HepG2 (cell line): ENCODE data around the gene UGT2B11. TPM values are rescaled to one million over a fixed set of nuclear protein-coding genes. Genes with fewer than 3 reads are reported as not detected.
"Not testable (repeated sequence)": the region's sequence is repeated elsewhere in the genome, so short reads cannot be mapped to it uniquely, and the experiment has no call there.

Experiments
- ATAC-seq: fragments of 200-7000 bp; cut with Tn5 transposase; 3 replicates; pipeline ENCODE4 v1.9.1; 2020; ENCODE audit warnings: mild to moderate bottlenecking, moderate library complexity
- BruUV-seq: library from RNA; stranded (reverse); fragments of 400-500 nt; replicated peaks from 2 replicates; lab custom pipeline; 2021; lab: Mats Ljungman, UMichigan
- CTCF ChIA-PET: fragments of 300-600 bp; formaldehyde crosslinking; extraction: SDS; loops from one replicate; lab custom pipeline; 2021; ENCODE audit warnings: low total read pairs, inconsistent platforms, low intra/inter-chr PET ratio; lab: Yijun Ruan, JAX
- POLR2A ChIA-PET: fragments of 350-600 bp; sonication (Branson Sonifier 250); formaldehyde crosslinking; loops from one replicate; lab custom pipeline; 2020; ENCODE audit warnings: antibody characterized with exemption, inconsistent platforms; lab: Yijun Ruan, JAX
- DNase-seq: peaks from one replicate; pipeline ENCODE4 v3.0.0-alpha.2; 2015; ENCODE audit warnings: low spot score
- FAIRE-seq: peaks from 3 replicates; lab custom pipeline; 2011; peaks lifted over from hg19 to GRCh38; lab: Jason Lieb, UNC
- H2AFZ ChIP-seq: one replicate; pipeline ENCODE4 v1.6.1; 2011; ENCODE audit warnings: low read length, inconsistent platforms
- H3K27ac ChIP-seq: fragments of 300-600 bp; 3 replicates; pipeline ENCODE4 v1.8.0; 2011; ENCODE audit warnings: mixed run types, mild to moderate bottlenecking, mixed read lengths, low read length, inconsistent platforms; ENCODE audit not compliant: insufficient read depth; ENCODE audit errors: extremely low read length
- H3K27me3 ChIP-seq, 2 experiments: fragments of 200-600 bp in 1 of 2; 2 replicates in 1 of 2; 3 replicates in 1 of 2; pipeline versions ENCODE4 v1.6.0 to v1.8.0; 2011; ENCODE audit warnings: low read length in 2 of 2, mild to moderate bottlenecking in 2 of 2, moderate library complexity in 2 of 2, inconsistent platforms in 1 of 2; ENCODE audit not compliant: insufficient read depth in 2 of 2, control insufficient read depth in 1 of 2
- H3K36me3 ChIP-seq, 2 experiments: fragments of 200-600 bp in 1 of 2; replicated peaks in 1 of 2; 2 replicates in 1 of 2; 3 replicates in 1 of 2; pipeline versions ENCODE4 v1.5.1 to v1.8.0; 2011; ENCODE audit warnings: low read length in 2 of 2, inconsistent platforms in 1 of 2; ENCODE audit not compliant: insufficient read depth in 2 of 2, control insufficient read depth in 1 of 2
- H3K4me1 ChIP-seq: 2 replicates; pipeline ENCODE4 v1.5.1; 2012; ENCODE audit warnings: low read length, inconsistent platforms; ENCODE audit not compliant: insufficient read depth
- H3K4me2 ChIP-seq: 2 replicates; pipeline ENCODE4 v1.6.0; 2011; ENCODE audit warnings: low read depth, low read length, inconsistent platforms
- H3K4me3 ChIP-seq, 3 experiments: fragments of 200-600 bp in 1 of 3; sonication (generic), shearing (Covaris generic) in 1 of 3; replicated peaks in 1 of 3; 2 replicates each; pipeline ENCODE4 v1.5.1; 2011 to 2016; ENCODE audit warnings: low read length in 3 of 3, inconsistent platforms in 2 of 3, low read depth in 2 of 3, mild to moderate bottlenecking in 2 of 3, control low read depth in 1 of 3, mixed read lengths in 1 of 3; ENCODE audit not compliant: insufficient read depth in 1 of 3
- H3K79me2 ChIP-seq: one replicate; pipeline ENCODE4 v1.6.1; 2011; ENCODE audit warnings: low read length, inconsistent platforms; ENCODE audit not compliant: insufficient read depth
- H3K9ac ChIP-seq: 2 replicates; pipeline ENCODE4 v1.6.0; 2011; ENCODE audit warnings: mild to moderate bottlenecking, low read depth, low read length, inconsistent platforms; ENCODE audit not compliant: insufficient read depth
- H3K9me3 ChIP-seq: 2 replicates; pipeline ENCODE4 v1.5.1; 2012; ENCODE audit warnings: mild to moderate bottlenecking, low read length
- H4K20me1 ChIP-seq: 2 replicates; pipeline ENCODE4 v1.6.0; 2011; ENCODE audit warnings: inconsistent platforms, mild to moderate bottlenecking, low read length, moderate library complexity; ENCODE audit not compliant: insufficient read depth
- FOXK1 ChIP-seq: sonication (generic); formaldehyde crosslinking; IDR thresholded peaks from 2 replicates; pipeline ENCODE4 v1.4.0; 2020; ENCODE audit warnings: low read depth, missing genetic modification reagents, borderline replicate concordance
- FOXO1 ChIP-seq: sonication (generic); formaldehyde crosslinking; IDR thresholded peaks from 2 replicates; pipeline ENCODE4 v1.4.0; 2020; ENCODE audit warnings: missing genetic modification reagents
- HNF4A ChIP-seq: sonication (generic); formaldehyde crosslinking; IDR thresholded peaks from 2 replicates; pipeline ENCODE4 v1.4.0; 2020; ENCODE audit warnings: missing genetic modification reagents
- KAT2B ChIP-seq: fragments of 150-350 bp; IDR thresholded peaks from 2 replicates; pipeline ENCODE4 v1.6.1; 2014; ENCODE audit warnings: low read depth, low read length, borderline replicate concordance
- KDM6A ChIP-seq: IDR thresholded peaks from 2 replicates; pipeline ENCODE4 v1.6.1; 2016; ENCODE audit warnings: low read depth
- RARA ChIP-seq: IDR thresholded peaks from 2 replicates; pipeline ENCODE4 v1.6.1; 2016; ENCODE audit warnings: missing genetic modification reagents, missing compliant biosample characterization
- SMAD3 ChIP-seq: sonication (generic); formaldehyde crosslinking; IDR thresholded peaks from 2 replicates; pipeline ENCODE4 v1.4.0; 2020; ENCODE audit warnings: missing genetic modification reagents
- ZBTB20 ChIP-seq: sonication (generic); formaldehyde crosslinking; IDR thresholded peaks from 2 replicates; pipeline ENCODE4 v1.8.1; 2023; ENCODE audit warnings: missing genetic modification reagents, low read depth, mild to moderate bottlenecking, borderline replicate concordance
- ZNF33A ChIP-seq: sonication (generic); formaldehyde crosslinking; IDR thresholded peaks from 2 replicates; pipeline ENCODE4 v1.5.1; 2020; ENCODE audit warnings: missing genetic modification reagents, mild to moderate bottlenecking, moderate library complexity, borderline replicate concordance
- WGBS: methylation state at CpG from one replicate; pipeline ENCODE4 v1.1.6; 2017; ENCODE audit warnings: low lambda C conversion rate; 5-methylcytosine and 5-hydroxymethylcytosine counted together
- in situ Hi-C: cut with HindIII; loops from 2 replicates; pipeline ENCODE4 v1.10.0; 2017; ENCODE audit warnings: low pct_unique_long_range_greater_than_20kb; ENCODE audit not compliant: extremely low pct_ligation_motif_present
- intact Hi-C: fragments of 100-400 bp; cut with micrococcal nuclease; formaldehyde crosslinking; loops from one replicate; pipeline ENCODE4 v1.10.0; 2022; ENCODE audit not compliant: unreplicated experiment
- polyA plus RNA-seq, 8 experiments: library from polyadenylated mRNA; depleted of rRNA in 3 of 8; stranded (reverse) in 7 of 8; unstranded in 1 of 8; fragments of >200 nt; fragmentation: Illumina TruSeq in 4 of 8; extraction: Trizol in 4 of 8; gene quantifications; 2 replicates each; pipeline versions ENCODE4 v1.2.1 to v1.2.3, GENCODE V29; 2011 to 2016; ENCODE audit warnings: low read depth in 4 of 8, missing spikeins in 1 of 8, mixed read lengths in 1 of 8; ENCODE audit not compliant: insufficient read depth in 1 of 8
- total RNA-seq, 5 experiments: library from RNA; depleted of rRNA; stranded (reverse); fragments of >200 nt; fragmentation: Illumina TruSeq; extraction: Trizol; gene quantifications; 2 replicates each; pipeline ENCODE4 v1.2.3, GENCODE V29; 2016; ENCODE audit warnings: low read depth in 1 of 5
- TF ChIP-seq, protein P1 (sequence below): sonication (generic); formaldehyde crosslinking; IDR thresholded peaks from 2 replicates; pipeline ENCODE4 v1.4.0; 2020; ENCODE audit warnings: missing genetic modification reagents
- TF ChIP-seq, protein P2 (sequence below): sonication (generic); formaldehyde crosslinking; IDR thresholded peaks from 2 replicates; pipeline ENCODE4 v1.4.0; 2020; ENCODE audit warnings: missing genetic modification reagents
- TF ChIP-seq, protein P3 (sequence below): sonication (generic); formaldehyde crosslinking; IDR thresholded peaks from 2 replicates; pipeline ENCODE4 v1.4.0; 2020; ENCODE audit warnings: mild to moderate bottlenecking, missing genetic modification reagents, borderline replicate concordance

UGT2B11 gene
- total and polyA plus RNA-seq, 2 of the 13 experiments (the other 11 are each of a cell fraction or from before 2014, with no cell fraction given): 1.4 to 2.1 TPM

DNA sequence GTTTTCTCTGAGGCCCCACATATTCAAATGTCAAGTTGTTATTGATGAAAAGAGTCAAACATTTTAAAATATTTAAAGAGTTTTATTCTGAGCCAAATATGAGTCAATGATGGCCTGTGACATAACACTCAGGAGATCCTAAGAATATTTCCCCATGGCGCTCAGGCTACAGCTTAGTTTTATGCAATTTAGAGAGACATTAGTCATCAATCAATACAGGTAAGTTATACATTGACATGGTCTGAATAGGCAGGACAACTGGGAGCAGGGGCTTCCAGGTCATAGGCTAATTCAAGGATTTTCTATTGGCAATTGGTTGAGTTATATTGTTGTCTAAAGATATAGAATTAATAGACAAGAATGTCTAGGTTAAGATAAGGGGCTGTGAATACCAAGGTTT, 34.7 kb downstream of the UGT2B11 start (continued):
- TF ChIP-seq FOXK1 (CRISPR knock-in tag) (0 out of 2 replicates have a peak, but pooled peaks have one; percentile 44), ZBTB20 (0 out of 2 replicates have a peak, but pooled peaks have one; percentile 30), HNF4A (CRISPR knock-in tag) (0 out of 2 replicates have a peak, but pooled peaks have one; percentile 10), FOXO1 (peak; percentile 14; the same call in 1 of the 2 replicates), ZNF33A (CRISPR knock-in tag) (0 out of 2 replicates have a peak, but pooled peaks have one; percentile 30), KAT2B (peak; percentile 58; the same call in 1 of the 2 replicates), RARA (CRISPR knock-in tag) (peak; percentile 89), SMAD3 (CRISPR knock-in tag) (0 out of 2 replicates have a peak, but pooled peaks have one; percentile 56), KDM6A (CRISPR knock-in tag) (0 out of 2 replicates have a peak, but pooled peaks have one; percentile 27)
- TF ChIP-seq, protein P1, sequence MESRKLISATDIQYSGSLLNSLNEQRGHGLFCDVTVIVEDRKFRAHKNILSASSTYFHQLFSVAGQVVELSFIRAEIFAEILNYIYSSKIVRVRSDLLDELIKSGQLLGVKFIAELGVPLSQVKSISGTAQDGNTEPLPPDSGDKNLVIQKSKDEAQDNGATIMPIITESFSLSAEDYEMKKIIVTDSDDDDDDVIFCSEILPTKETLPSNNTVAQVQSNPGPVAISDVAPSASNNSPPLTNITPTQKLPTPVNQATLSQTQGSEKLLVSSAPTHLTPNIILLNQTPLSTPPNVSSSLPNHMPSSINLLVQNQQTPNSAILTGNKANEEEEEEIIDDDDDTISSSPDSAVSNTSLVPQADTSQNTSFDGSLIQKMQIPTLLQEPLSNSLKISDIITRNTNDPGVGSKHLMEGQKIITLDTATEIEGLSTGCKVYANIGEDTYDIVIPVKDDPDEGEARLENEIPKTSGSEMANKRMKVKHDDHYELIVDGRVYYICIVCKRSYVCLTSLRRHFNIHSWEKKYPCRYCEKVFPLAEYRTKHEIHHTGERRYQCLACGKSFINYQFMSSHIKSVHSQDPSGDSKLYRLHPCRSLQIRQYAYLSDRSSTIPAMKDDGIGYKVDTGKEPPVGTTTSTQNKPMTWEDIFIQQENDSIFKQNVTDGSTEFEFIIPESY (CRISPR knock-in tag): peak; percentile 92
- TF ChIP-seq, protein P2, sequence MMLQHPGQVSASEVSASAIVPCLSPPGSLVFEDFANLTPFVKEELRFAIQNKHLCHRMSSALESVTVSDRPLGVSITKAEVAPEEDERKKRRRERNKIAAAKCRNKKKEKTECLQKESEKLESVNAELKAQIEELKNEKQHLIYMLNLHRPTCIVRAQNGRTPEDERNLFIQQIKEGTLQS (CRISPR knock-in tag): peak; percentile 92
- TF ChIP-seq, protein P3, sequence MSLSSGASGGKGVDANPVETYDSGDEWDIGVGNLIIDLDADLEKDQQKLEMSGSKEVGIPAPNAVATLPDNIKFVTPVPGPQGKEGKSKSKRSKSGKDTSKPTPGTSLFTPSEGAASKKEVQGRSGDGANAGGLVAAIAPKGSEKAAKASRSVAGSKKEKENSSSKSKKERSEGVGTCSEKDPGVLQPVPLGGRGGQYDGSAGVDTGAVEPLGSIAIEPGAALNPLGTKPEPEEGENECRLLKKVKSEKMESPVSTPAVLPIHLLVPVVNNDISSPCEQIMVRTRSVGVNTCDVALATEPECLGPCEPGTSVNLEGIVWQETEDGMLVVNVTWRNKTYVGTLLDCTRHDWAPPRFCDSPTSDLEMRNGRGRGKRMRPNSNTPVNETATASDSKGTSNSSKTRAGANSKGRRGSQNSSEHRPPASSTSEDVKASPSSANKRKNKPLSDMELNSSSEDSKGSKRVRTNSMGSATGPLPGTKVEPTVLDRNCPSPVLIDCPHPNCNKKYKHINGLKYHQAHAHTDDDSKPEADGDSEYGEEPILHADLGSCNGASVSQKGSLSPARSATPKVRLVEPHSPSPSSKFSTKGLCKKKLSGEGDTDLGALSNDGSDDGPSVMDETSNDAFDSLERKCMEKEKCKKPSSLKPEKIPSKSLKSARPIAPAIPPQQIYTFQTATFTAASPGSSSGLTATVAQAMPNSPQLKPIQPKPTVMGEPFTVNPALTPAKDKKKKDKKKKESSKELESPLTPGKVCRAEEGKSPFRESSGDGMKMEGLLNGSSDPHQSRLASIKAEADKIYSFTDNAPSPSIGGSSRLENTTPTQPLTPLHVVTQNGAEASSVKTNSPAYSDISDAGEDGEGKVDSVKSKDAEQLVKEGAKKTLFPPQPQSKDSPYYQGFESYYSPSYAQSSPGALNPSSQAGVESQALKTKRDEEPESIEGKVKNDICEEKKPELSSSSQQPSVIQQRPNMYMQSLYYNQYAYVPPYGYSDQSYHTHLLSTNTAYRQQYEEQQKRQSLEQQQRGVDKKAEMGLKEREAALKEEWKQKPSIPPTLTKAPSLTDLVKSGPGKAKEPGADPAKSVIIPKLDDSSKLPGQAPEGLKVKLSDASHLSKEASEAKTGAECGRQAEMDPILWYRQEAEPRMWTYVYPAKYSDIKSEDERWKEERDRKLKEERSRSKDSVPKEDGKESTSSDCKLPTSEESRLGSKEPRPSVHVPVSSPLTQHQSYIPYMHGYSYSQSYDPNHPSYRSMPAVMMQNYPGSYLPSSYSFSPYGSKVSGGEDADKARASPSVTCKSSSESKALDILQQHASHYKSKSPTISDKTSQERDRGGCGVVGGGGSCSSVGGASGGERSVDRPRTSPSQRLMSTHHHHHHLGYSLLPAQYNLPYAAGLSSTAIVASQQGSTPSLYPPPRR: peak; percentile 21; the same call in 1 of the 2 replicates
- TF ChIP-seq, all 625 proteins: peak for 67; not testable (repeated sequence) for 558

- CTCF ChIA-PET, H3K9ac ChIP-seq, POLR2A ChIA-PET, ATAC-seq, H3K36me3 ChIP-seq, H3K9me3 ChIP-seq, H2AFZ ChIP-seq, H3K79me2 ChIP-seq, DNase-seq, H3K27me3 ChIP-seq, H3K4me2 ChIP-seq, H4K20me1 ChIP-seq, FAIRE-seq, in situ Hi-C loops, H3K4me3 ChIP-seq, H3K27ac ChIP-seq, BruUV-seq: not testable (repeated sequence)
- 65% methylated on average over 6 of the region's 6 CpGs for WGBS
- intact Hi-C loops: loop anchor here (5.0 kb wide), 1 partner anchor 906 kb away; no protein-coding TSS in a partner anchor
- peaks cover 23% of the 10 kb centered on the region for H3K4me1 ChIP-seq
These were observed 35.8 kb downstream of the UGT2B11 start for GRCh38 chr4:69178751-69179205.
